Right atrium auricular region (tissue), 2 donors: Measurements from ENCODE around the gene LUZP1. TPM values are rescaled to one million over a fixed set of nuclear protein-coding genes. Genes with fewer than 3 reads are reported as not detected.

Experiments used
- DNase-seq: peaks from one replicate; pipeline ENCODE4 v3.0.0-alpha.2; 2019; ENCODE audit warnings: low spot score
- H3K27ac ChIP-seq, 2 donors: fragments of 200-600 bp; sonication (generic); 1 replicate in 1 of 2; 2 replicates in 1 of 2; pipeline ENCODE4 v1.5.1; 2016 to 2019
- H3K27me3 ChIP-seq, 2 donors: fragments of 200-600 bp; sonication (generic); one replicate each; pipeline versions ENCODE4 v1.5.1 to v1.6.0; 2017 to 2019
- H3K36me3 ChIP-seq: fragments of 200-600 bp; sonication (generic); one replicate; pipeline ENCODE4 v1.5.1; 2016
- H3K4me1 ChIP-seq, 2 donors: fragments of 200-600 bp; sonication (generic); one replicate each; pipeline versions ENCODE4 v1.5.1 to v1.6.0; 2017 to 2019
- H3K4me3 ChIP-seq, 2 donors: fragments of 200-600 bp; sonication (generic); 1 replicate in 1 of 2; 2 replicates in 1 of 2; pipeline ENCODE4 v1.5.1; 2017 to 2019; ENCODE audit warnings: mild to moderate bottlenecking in 1 of 2, moderate library complexity in 1 of 2
- H3K9me3 ChIP-seq, 2 donors: fragments of 200-600 bp; sonication (generic); one replicate each; pipeline ENCODE4 v1.5.1; 2019
- CTCF ChIP-seq, 2 donors: fragments of 200-600 bp; sonication (generic); IDR thresholded peaks; one replicate each; pipeline ENCODE4 v1.5.1; 2019; ENCODE audit warnings: antibody characterized with exemption in 2 of 2
- total RNA-seq, 2 donors: library from RNA; depleted of rRNA; stranded (reverse); fragments of >200 nt; gene quantifications; one replicate each; pipeline ENCODE4 v1.1.0, GENCODE V29; 2016

The LUZP1 gene
- total RNA-seq, 2 donors from 2014 or later: 28.7 to 29.3 TPM

DNA sequence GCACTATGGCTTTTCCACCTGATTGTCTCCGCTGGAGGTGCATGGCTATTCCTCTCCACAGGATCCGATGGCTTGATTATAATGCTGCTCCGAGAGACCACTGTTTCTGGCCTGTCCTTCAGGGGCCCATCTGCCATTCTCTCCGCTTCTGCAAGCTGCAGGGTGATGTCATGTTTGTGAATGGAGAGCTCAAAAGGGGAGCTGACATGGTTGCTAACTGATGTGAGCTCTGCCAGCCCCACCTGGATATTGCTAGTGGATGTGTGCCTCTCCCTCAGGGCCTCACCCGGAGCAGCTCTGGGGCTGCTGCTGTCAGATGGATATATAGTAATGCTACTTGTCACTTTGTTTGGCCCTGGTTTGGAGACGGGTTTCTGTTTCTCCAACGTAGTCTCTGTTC, 77.1 kb downstream of the LUZP1 start:
- Histone ChIP-seq H3K27me3 (no peaks in the 10 kb centered on the region), H3K4me1 (peaks cover 0 to 6% of the 10 kb centered on the region in 2 donors), H3K4me3 (no peak overlapping the region), H3K36me3 (peaks cover 70% of the 10 kb centered on the region), H3K9me3 (no peaks in the 10 kb centered on the region), H3K27ac (no peak overlapping the region)
- TF ChIP-seq CTCF (IDR thresholded peaks at IDR 0.05): no peak
- DNase-seq: no peak

GRCh38 chr1:23090056-23090455, 78.6 kb downstream of the LUZP1 start:
- no peak for DNase-seq
- Histone ChIP-seq H3K36me3 (peaks cover 82% of the 10 kb centered on the region), H3K9me3 (no peaks in the 10 kb centered on the region), H3K4me1 (peaks cover 0 to 10% of the 10 kb centered on the region in 2 donors), H3K27ac (no peak overlapping the region), H3K27me3 (no peaks in the 10 kb centered on the region), H3K4me3 (no peak overlapping the region)
- TF ChIP-seq CTCF (IDR thresholded peaks at IDR 0.05): no peak

GRCh38 chr1:23088027-23088426, 80.6 kb downstream of the LUZP1 start:
- Histone ChIP-seq H3K36me3 (peaks cover 83% of the 10 kb centered on the region), H3K27me3 (no peaks in the 10 kb centered on the region), H3K9me3 (no peaks in the 10 kb centered on the region), H3K4me1 (peaks cover 0 to 23% of the 10 kb centered on the region in 2 donors), H3K27ac (no peak overlapping the region), H3K4me3 (no peak overlapping the region)
- TF ChIP-seq CTCF (IDR thresholded peaks at IDR 0.05): no peak
- DNase-seq: no peak

- Histone ChIP-seq H3K4me3 (no peak overlapping the region), H3K27me3 (no peaks in the 10 kb centered on the region), H3K27ac (no peak overlapping the region), H3K4me1 (peaks cover 0 to 17% of the 10 kb centered on the region in 2 donors), H3K9me3 (no peaks in the 10 kb centered on the region), H3K36me3 (peaks cover 83% of the 10 kb centered on the region)
- no peak for TF ChIP-seq CTCF (IDR thresholded peaks at IDR 0.05)
- no peak for DNase-seq
Observed at GRCh38 chr1:23085696-23086095, 83.0 kb downstream of the LUZP1 start.

GRCh38 chr1:23084880-23085279, 83.8 kb downstream of the LUZP1 start:
- TF ChIP-seq CTCF (IDR thresholded peaks at IDR 0.05): no peak

More at GRCh38 chr1:23084880-23085279, 83.8 kb downstream of the LUZP1 start:
- no peaks in the 10 kb centered on the region for H3K9me3 ChIP-seq
- peaks cover 83% of the 10 kb centered on the region for H3K36me3 ChIP-seq
- no peak for DNase-seq
- peaks cover 0 to 17% of the 10 kb centered on the region in 2 donors for H3K4me1 ChIP-seq
- H3K27me3 ChIP-seq: no peaks in the 10 kb centered on the region
- no peak overlapping the region for H3K4me3 ChIP-seq
- H3K27ac ChIP-seq: no peak overlapping the region
